Endometrial microvascular endothelial cells (primary cell): ENCODE data around the gene HDAC6. TPM values are rescaled to one million over a fixed set of nuclear protein-coding genes. Genes with fewer than 3 reads are reported as not detected.

Source experiments
- in situ Hi-C: cut with HindIII; loops from 2 replicates; pipeline ENCODE4 v1.10.0; 2017; ENCODE audit warnings: low sequenced_read_pairs, low pct_unique_long_range_greater_than_20kb; ENCODE audit errors: inconsistent ontology term
- total RNA-seq: library from RNA; depleted of rRNA; stranded (reverse); fragments of >200 nt; gene quantifications from one replicate; pipeline ENCODE4 v1.2.3, GENCODE V29; 2015; ENCODE audit errors: inconsistent ontology term

HDAC6 gene
- 59.2 TPM for total RNA-seq

- in situ Hi-C loops = no loop called here
Measured at GRCh38 chrX:48801280-48802088, at the start of gene HDAC6. Gene HDAC6, plus strand, starts transcription at chrX:48802067. Its CDS starts 626 bp downstream, at chrX:48802693.

GRCh38 chrX:48752498-48752897 lies 49.4 kb upstream of the HDAC6 start:
- in situ Hi-C loops = no loop called here

- in situ Hi-C loops = no loop called here
Measured at GRCh38 chrX:48753708-48754228, 48.1 kb upstream of the HDAC6 start.

GRCh38 chrX:48754238-48754637 lies 47.6 kb upstream of the HDAC6 start:
- in situ Hi-C loops = no loop called here

GRCh38 chrX:48761674-48762471 lies 40.0 kb upstream of the HDAC6 start, which contains the start of gene GLOD5:
Gene GLOD5, plus strand, starts transcription at chrX:48761747. Its CDS starts 44 bp downstream, at chrX:48761791.
- in situ Hi-C loops = no loop called here

GRCh38 chrX:48769230-48769629 lies 32.6 kb upstream of the HDAC6 start:
- in situ Hi-C loops = no loop called here

GRCh38 chrX:48770296-48770695 lies 31.6 kb upstream of the HDAC6 start:
- in situ Hi-C loops = no loop called here

GRCh38 chrX:48772602-48773001 lies 29.3 kb upstream of the HDAC6 start:
- in situ Hi-C loops = no loop called here

GRCh38 chrX:48776818-48777439 lies 24.9 kb upstream of the HDAC6 start:
- in situ Hi-C loops = no loop called here

- in situ Hi-C loops = no loop called here
Measured at GRCh38 chrX:48779399-48779798, 22.5 kb upstream of the HDAC6 start.

- in situ Hi-C loops = no loop called here
Measured at GRCh38 chrX:48781705-48782104, 20.2 kb upstream of the HDAC6 start.

GRCh38 chrX:48782216-48782615 lies 19.7 kb upstream of the HDAC6 start:
- in situ Hi-C loops = no loop called here

GRCh38 chrX:48782795-48783194 lies 19.1 kb upstream of the HDAC6 start:
- in situ Hi-C loops = no loop called here

- in situ Hi-C loops = no loop called here
Measured at GRCh38 chrX:48784726-48785125, 17.1 kb upstream of the HDAC6 start.

- in situ Hi-C loops = no loop called here
Measured at GRCh38 chrX:48785186-48785539, 16.7 kb upstream of the HDAC6 start.

GRCh38 chrX:48785540-48786214 lies 16.2 kb upstream of the HDAC6 start:
- in situ Hi-C loops = no loop called here

GRCh38 chrX:48786341-48786800 lies 15.5 kb upstream of the HDAC6 start, which contains the start of gene GATA1:
Gene GATA1, plus strand, starts transcription at chrX:48786590. Its CDS starts 4,520 bp downstream, at chrX:48791110.
- in situ Hi-C loops = no loop called here

- in situ Hi-C loops = no loop called here
Measured at GRCh38 chrX:48786825-48787504, 14.9 kb upstream of the HDAC6 start.
